AG09309 (cell line): ENCODE results near the gene OR2M4.

ENCODE experiments used
- DNase-seq: peaks from one replicate; pipeline ENCODE4 v3.0.0-alpha.2; 2010; ENCODE audit warnings: low read depth
- H3K4me3 ChIP-seq: 2 replicates; pipeline ENCODE4 v1.5.1; 2011; ENCODE audit warnings: mild to moderate bottlenecking, low read depth, low read length, moderate library complexity; ENCODE audit not compliant: control insufficient read depth
- TF ChIP-seq, protein P1 (sequence below): IDR thresholded peaks from 2 replicates; pipeline ENCODE4 v1.5.1; 2011; ENCODE audit warnings: mild to moderate bottlenecking, low read depth, low read length, inconsistent platforms; ENCODE audit not compliant: insufficient read depth, control insufficient read depth; ENCODE audit errors: missing control alignments

Gene OR2M4, protein sequence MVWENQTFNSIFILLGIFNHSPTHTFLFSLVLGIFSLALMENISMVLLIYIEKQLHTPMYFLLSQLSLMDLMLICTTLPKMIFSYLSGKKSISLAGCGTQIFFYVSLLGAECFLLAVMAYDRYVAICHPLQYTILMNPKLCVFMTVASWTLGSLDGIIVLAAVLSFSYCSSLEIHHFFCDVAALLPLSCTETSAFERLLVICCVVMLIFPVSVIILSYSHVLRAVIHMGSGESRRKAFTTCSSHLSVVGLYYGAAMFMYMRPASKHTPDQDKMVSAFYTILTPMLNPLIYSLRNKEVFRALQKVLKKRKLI

DNA sequence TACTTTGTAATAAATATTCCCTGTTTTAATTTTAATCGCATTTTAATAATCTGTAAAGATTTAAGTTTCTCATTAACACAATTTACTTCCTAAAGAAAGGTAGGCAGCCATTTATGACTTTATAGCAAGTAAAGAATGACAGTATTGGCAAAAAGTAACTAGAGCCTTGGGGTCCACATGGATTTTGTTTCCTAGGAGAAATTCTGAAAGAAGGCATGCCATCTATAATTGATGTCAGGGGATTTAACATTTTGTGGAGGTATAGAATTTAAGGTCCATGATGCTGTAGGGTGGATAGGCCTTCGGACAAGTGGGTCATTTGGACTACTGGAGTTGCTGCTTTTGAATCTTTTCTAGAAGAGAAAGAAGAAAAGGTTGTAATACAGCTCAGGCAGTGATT is at the start of gene OR2M4:
TSS of gene OR2M4 (plus strand) at position 301 of the 400 bp plus-strand sequence. CDS start 7,512 bp downstream, outside the sequence.
- no peak within 1 kb of the TSS for H3K4me3 ChIP-seq
- DNase-seq = no peak
- TF ChIP-seq, protein P1, sequence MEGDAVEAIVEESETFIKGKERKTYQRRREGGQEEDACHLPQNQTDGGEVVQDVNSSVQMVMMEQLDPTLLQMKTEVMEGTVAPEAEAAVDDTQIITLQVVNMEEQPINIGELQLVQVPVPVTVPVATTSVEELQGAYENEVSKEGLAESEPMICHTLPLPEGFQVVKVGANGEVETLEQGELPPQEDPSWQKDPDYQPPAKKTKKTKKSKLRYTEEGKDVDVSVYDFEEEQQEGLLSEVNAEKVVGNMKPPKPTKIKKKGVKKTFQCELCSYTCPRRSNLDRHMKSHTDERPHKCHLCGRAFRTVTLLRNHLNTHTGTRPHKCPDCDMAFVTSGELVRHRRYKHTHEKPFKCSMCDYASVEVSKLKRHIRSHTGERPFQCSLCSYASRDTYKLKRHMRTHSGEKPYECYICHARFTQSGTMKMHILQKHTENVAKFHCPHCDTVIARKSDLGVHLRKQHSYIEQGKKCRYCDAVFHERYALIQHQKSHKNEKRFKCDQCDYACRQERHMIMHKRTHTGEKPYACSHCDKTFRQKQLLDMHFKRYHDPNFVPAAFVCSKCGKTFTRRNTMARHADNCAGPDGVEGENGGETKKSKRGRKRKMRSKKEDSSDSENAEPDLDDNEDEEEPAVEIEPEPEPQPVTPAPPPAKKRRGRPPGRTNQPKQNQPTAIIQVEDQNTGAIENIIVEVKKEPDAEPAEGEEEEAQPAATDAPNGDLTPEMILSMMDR = no peak

DNA sequence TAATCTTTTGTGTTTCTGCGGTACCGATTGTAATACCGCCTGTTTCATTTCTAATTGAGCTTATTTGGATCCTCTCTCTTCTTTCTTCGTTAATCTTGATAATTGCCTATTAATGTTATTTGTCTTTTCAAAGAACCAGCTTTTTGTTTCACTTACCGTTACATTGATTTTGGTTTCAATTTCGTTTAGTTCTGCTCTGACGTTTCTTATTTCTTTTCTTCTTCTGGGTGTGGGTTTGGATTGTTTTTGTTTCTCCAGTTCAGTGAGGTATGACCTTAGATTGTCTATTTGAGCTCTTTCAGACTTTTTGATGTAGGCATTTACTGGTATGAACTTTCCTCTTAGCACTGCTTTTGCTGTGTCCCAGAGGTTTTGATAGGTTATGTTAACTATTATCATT is 47.2 kb upstream of the OR2M4 start:
- no peak overlapping the region for H3K4me3 ChIP-seq
- no peak for DNase-seq
- TF ChIP-seq, protein P1 = no peak

DNA sequence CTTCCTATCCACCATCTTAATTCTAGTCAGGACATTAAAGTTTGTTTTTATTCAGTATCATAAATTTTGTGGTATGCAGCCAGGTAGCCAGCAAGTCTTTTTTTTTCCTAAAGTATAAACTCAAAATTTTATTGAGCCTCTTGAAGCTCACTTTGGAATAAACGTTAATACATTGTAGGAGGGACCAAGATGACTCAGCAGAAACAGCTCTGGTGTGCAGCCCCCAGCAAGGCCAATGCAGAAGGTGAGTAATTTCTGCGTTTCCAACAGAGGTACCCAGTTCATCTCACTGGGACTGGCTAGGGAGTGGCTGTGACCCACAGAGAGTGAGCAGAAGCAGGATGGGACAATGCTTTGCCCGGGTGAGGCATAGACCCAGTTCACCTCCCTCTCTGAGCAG is 43.9 kb upstream of the OR2M4 start:
- TF ChIP-seq, protein P1 = no peak
- no peak for DNase-seq
- no peak overlapping the region for H3K4me3 ChIP-seq

DNA sequence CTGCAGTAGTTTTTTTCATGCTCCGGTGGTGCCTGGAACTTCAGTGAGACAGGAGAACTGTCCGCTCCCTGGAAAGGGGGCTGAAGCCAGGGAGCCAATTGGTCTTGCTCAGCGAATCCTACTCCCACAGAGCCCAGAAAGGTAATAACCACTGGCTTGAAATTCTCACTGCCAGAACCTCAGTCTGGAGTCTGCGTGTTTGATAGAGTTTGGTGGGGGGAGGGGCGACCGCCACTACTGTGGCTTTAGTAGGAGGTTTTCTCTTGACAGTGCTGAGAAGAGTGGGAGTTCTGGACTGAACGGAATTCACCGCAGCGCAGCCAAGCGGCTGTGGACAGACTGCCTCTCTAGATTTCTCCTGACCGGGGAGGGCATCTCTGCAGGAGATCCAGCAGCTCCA is 42.2 kb upstream of the OR2M4 start:
- no peak for DNase-seq
- H3K4me3 ChIP-seq = no peak overlapping the region
- TF ChIP-seq, protein P1 = no peak

DNA sequence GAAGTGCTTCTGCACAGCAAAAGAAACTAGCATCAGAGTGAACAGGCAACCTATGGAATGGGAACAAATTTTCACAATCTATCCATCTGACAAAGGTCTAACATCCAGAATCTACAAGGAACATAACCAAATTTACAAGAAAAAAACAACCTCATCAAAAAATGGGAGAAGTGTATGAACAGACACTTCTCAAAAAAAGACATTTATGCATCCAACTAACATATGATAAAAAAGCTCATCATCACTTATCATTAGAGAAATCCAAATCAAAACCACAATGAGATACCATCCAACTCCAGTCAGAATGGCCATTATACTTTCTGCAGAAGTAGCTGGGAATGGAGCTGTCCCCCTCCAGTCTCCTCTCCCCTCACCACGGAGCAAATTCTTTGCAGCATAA is 37.1 kb upstream of the OR2M4 start:
- no peak overlapping the region for H3K4me3 ChIP-seq
- no peak for DNase-seq
- TF ChIP-seq, protein P1 = no peak

DNA sequence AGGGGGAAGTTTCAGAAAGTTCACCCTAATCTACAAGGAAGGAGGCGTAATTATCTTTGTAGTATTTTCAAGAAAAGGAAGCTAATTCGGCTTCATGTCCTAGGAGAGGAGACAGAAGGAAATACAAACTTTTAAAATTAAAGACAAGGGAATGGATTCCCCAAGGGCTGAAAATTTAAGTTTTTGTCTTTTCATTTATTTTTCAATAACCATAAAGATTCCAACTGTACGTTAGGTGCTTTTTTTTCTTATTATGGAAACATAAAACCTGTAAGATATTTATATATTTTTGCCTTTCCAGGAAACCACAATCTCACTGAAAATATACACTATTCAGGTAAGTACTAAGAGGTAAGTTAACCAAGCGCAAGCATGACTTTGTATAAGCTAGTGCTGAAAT is 34.3 kb upstream of the OR2M4 start, which contains the start of gene OR2M3:
TSS of gene OR2M3 (plus strand) at position 301 of the 400 bp plus-strand sequence. CDS start 5,803 bp downstream, outside the sequence.
- TF ChIP-seq, protein P1 = no peak

More for the DNA sequence above, 34.3 kb upstream of the OR2M4 start, which contains the start of gene OR2M3:
- no peak within 1 kb of the TSS for H3K4me3 ChIP-seq
- DNase-seq = no peak
